ENCODE measurements around the gene S100A12. TPM values are rescaled to one million over a fixed set of nuclear protein-coding genes. Genes with fewer than 3 reads are reported as not detected.
A peak's percentile ranks its signal among the peaks of the same experiment; 100 is the strongest.
"Not testable (repeated sequence)": the region's sequence is repeated elsewhere in the genome, so short reads cannot be mapped to it uniquely, and the experiment has no call there.

S100A12 gene
- total RNA-seq (not detected), polyA plus RNA-seq (not detected)

- Histone ChIP-seq H3K9me3 (ENCODE audit: low read length) (no peaks in the 10 kb centered on the region), H3K4me3 (ENCODE audit: low read length) (no peak within 1 kb of the TSS), H3K27me3 (ENCODE audit: insufficient read depth, low read length, poor library complexity, severe bottlenecking) (peaks cover 5% of the 10 kb centered on the region), H3K4me1 (ENCODE audit: insufficient read depth, low read length) (no peaks in the 10 kb centered on the region), H3K36me3 (ENCODE audit: insufficient read depth, low read length) (no peaks in the 10 kb centered on the region), H3K27ac (ENCODE audit: low read depth, low read length) (no peak within 1 kb of the TSS)
- CTCF ChIA-PET: interaction anchor here (1.4 kb wide), 1 partner anchor 22 kb away, joined by 5 read pairs; no protein-coding TSS in a partner anchor
- Mint-ChIP-seq H3K27me3 (peaks cover 23 to 74% of the 10 kb centered on the region in 2 donors), H3K4me1 (no peaks in the 10 kb centered on the region), H3K27ac (no peak within 1 kb of the TSS), H3K9me3 (peaks cover 0 to 3% (median 0%) of the 10 kb centered on the region in 5 donors), H3K4me3 (no peak within 1 kb of the TSS), H3K36me3 (no peaks in the 10 kb centered on the region)
- DNase-seq: no peak
- POLR2A ChIA-PET: no interaction called here
Measured at GRCh38 chr1:153375511-153375910, at the start of gene S100A12. S100A12 (minus strand) TSS chr1:153375621; CDS start chr1:153374592, 1,029 bp downstream.

- H3K27ac Mint-ChIP-seq: no peak overlapping the region
- Histone ChIP-seq H3K27ac (ENCODE audit: low read depth, low read length) (no peak overlapping the region), H3K4me1 (ENCODE audit: insufficient read depth, low read length) (no peaks in the 10 kb centered on the region), H3K9me3 (ENCODE audit: low read length) (no peaks in the 10 kb centered on the region), H3K4me3 (ENCODE audit: low read length) (no peak overlapping the region), H3K27me3 (ENCODE audit: insufficient read depth, low read length, poor library complexity, severe bottlenecking) (no peaks in the 10 kb centered on the region), H3K36me3 (ENCODE audit: insufficient read depth, low read length) (no peaks in the 10 kb centered on the region)
- peaks cover 32 to 70% of the 10 kb centered on the region in 2 donors for H3K27me3 Mint-ChIP-seq
- H3K9me3 Mint-ChIP-seq: peaks cover 0 to 4% (median 0%) of the 10 kb centered on the region in 5 donors
- CTCF ChIA-PET: no interaction called here
- H3K4me3 Mint-ChIP-seq: no peak overlapping the region
- H3K4me1 Mint-ChIP-seq: no peaks in the 10 kb centered on the region
- DNase-seq: peak; percentile 37 to 73 (median 44)
- POLR2A ChIA-PET: no interaction called here
- no peaks in the 10 kb centered on the region for H3K36me3 Mint-ChIP-seq
Measured at GRCh38 chr1:153422450-153423068, 47.1 kb upstream of the S100A12 start.

GRCh38 chr1:153420306-153420705 is 44.9 kb upstream of the S100A12 start:
- no peak overlapping the region for H3K4me3 ChIP-seq (ENCODE audit: low read length)
- no peaks in the 10 kb centered on the region for H3K4me1 Mint-ChIP-seq
- no peaks in the 10 kb centered on the region for H3K36me3 ChIP-seq (ENCODE audit: insufficient read depth, low read length)
- H3K27me3 Mint-ChIP-seq: peaks cover 27 to 61% of the 10 kb centered on the region in 2 donors
- no peak overlapping the region for H3K4me3 Mint-ChIP-seq
- DNase-seq: no peak
- ChIA-PET CTCF (no interaction called here), POLR2A (no interaction called here)
- no peaks in the 10 kb centered on the region for H3K27me3 ChIP-seq (ENCODE audit: insufficient read depth, low read length, poor library complexity, severe bottlenecking)
- H3K4me1 ChIP-seq (ENCODE audit: insufficient read depth, low read length): no peaks in the 10 kb centered on the region
- H3K27ac ChIP-seq (ENCODE audit: low read depth, low read length): no peak overlapping the region
- H3K36me3 Mint-ChIP-seq: no peaks in the 10 kb centered on the region
- peak overlapping the region in 1 of 8 donors; percentile 1 for H3K27ac Mint-ChIP-seq
- peaks cover 0 to 4% (median 0%) of the 10 kb centered on the region in 5 donors for H3K9me3 Mint-ChIP-seq
- no peaks in the 10 kb centered on the region for H3K9me3 ChIP-seq (ENCODE audit: low read length)

- H3K36me3 Mint-ChIP-seq; H3K9me3 ChIP-seq (ENCODE audit: low read length); CTCF ChIA-PET; DNase-seq; H3K4me3 ChIP-seq (ENCODE audit: low read length); H3K4me3 Mint-ChIP-seq; POLR2A ChIA-PET; H3K27me3 ChIP-seq (ENCODE audit: insufficient read depth, low read length, poor library complexity, severe bottlenecking); H3K4me1 Mint-ChIP-seq; H3K9me3 Mint-ChIP-seq; H3K4me1 ChIP-seq (ENCODE audit: insufficient read depth, low read length); H3K36me3 ChIP-seq (ENCODE audit: insufficient read depth, low read length); H3K27ac ChIP-seq (ENCODE audit: low read depth, low read length); H3K27ac Mint-ChIP-seq: not testable (repeated sequence)
- H3K27me3 Mint-ChIP-seq: peaks cover 20 to 57% of the 10 kb centered on the region in 2 donors
Measured at GRCh38 chr1:153419436-153419793, 44.0 kb upstream of the S100A12 start.

- H3K9me3 Mint-ChIP-seq; DNase-seq; H3K36me3 Mint-ChIP-seq; H3K9me3 ChIP-seq (ENCODE audit: low read length); POLR2A ChIA-PET; H3K4me1 ChIP-seq (ENCODE audit: insufficient read depth, low read length); H3K4me3 ChIP-seq (ENCODE audit: low read length); H3K4me1 Mint-ChIP-seq; H3K27ac Mint-ChIP-seq; H3K27me3 ChIP-seq (ENCODE audit: insufficient read depth, low read length, poor library complexity, severe bottlenecking); H3K27ac ChIP-seq (ENCODE audit: low read depth, low read length); H3K36me3 ChIP-seq (ENCODE audit: insufficient read depth, low read length); CTCF ChIA-PET; H3K4me3 Mint-ChIP-seq: not testable (repeated sequence)
- peaks cover 16 to 52% of the 10 kb centered on the region in 2 donors for H3K27me3 Mint-ChIP-seq
Measured at GRCh38 chr1:153418758-153419435, 43.5 kb upstream of the S100A12 start.

GRCh38 chr1:153417136-153417888 is 41.9 kb upstream of the S100A12 start:
- H3K4me1 ChIP-seq (ENCODE audit: insufficient read depth, low read length): no peaks in the 10 kb centered on the region
- no peak overlapping the region for H3K27ac Mint-ChIP-seq
- no peaks in the 10 kb centered on the region for H3K4me1 Mint-ChIP-seq
- ChIA-PET CTCF (no interaction called here), POLR2A (no interaction called here)
- no peaks in the 10 kb centered on the region for H3K36me3 Mint-ChIP-seq
- H3K4me3 Mint-ChIP-seq: no peak overlapping the region
- no peaks in the 10 kb centered on the region for H3K9me3 ChIP-seq (ENCODE audit: low read length)
- DNase-seq: no peak
- H3K27ac ChIP-seq (ENCODE audit: low read depth, low read length): no peak overlapping the region
- H3K27me3 Mint-ChIP-seq: peaks cover 18 to 42% of the 10 kb centered on the region in 2 donors
- no peaks in the 10 kb centered on the region for H3K36me3 ChIP-seq (ENCODE audit: insufficient read depth, low read length)
- H3K4me3 ChIP-seq (ENCODE audit: low read length): no peak overlapping the region
- peaks cover 0 to 8% (median 0%) of the 10 kb centered on the region in 5 donors for H3K9me3 Mint-ChIP-seq
- H3K27me3 ChIP-seq (ENCODE audit: insufficient read depth, low read length, poor library complexity, severe bottlenecking): no peaks in the 10 kb centered on the region

GRCh38 chr1:153415850-153416570 is 40.6 kb upstream of the S100A12 start, which contains the start of gene S100A7A:
S100A7A (plus strand) TSS chr1:153416520; CDS start chr1:153418083, 1,563 bp downstream.
- H3K27ac Mint-ChIP-seq: no peak within 1 kb of the TSS
- POLR2A ChIA-PET: no interaction called here

GRCh38 chr1:153413961-153414360 is 38.5 kb upstream of the S100A12 start:
- POLR2A ChIA-PET; H3K36me3 ChIP-seq (ENCODE audit: insufficient read depth, low read length); H3K9me3 ChIP-seq (ENCODE audit: low read length); H3K27me3 ChIP-seq (ENCODE audit: insufficient read depth, low read length, poor library complexity, severe bottlenecking); H3K4me1 ChIP-seq (ENCODE audit: insufficient read depth, low read length); CTCF ChIA-PET; H3K27ac Mint-ChIP-seq; H3K4me3 ChIP-seq (ENCODE audit: low read length); H3K4me3 Mint-ChIP-seq; DNase-seq; H3K36me3 Mint-ChIP-seq; H3K4me1 Mint-ChIP-seq; H3K27ac ChIP-seq (ENCODE audit: low read depth, low read length): not testable (repeated sequence)
- peaks cover 0 to 14% (median 12%) of the 10 kb centered on the region in 5 donors for H3K9me3 Mint-ChIP-seq
- H3K27me3 Mint-ChIP-seq: peaks cover 13 to 39% of the 10 kb centered on the region in 2 donors

More at GRCh38 chr1:153415850-153416570, 40.6 kb upstream of the S100A12 start, which contains the start of gene S100A7A:
- DNase-seq: no peak
- Histone ChIP-seq H3K4me1 (ENCODE audit: insufficient read depth, low read length) (no peaks in the 10 kb centered on the region), H3K36me3 (ENCODE audit: insufficient read depth, low read length) (no peaks in the 10 kb centered on the region), H3K9me3 (ENCODE audit: low read length) (no peaks in the 10 kb centered on the region), H3K4me3 (ENCODE audit: low read length) (no peak within 1 kb of the TSS), H3K27ac (ENCODE audit: low read depth, low read length) (no peak within 1 kb of the TSS), H3K27me3 (ENCODE audit: insufficient read depth, low read length, poor library complexity, severe bottlenecking) (no peaks in the 10 kb centered on the region)
- peaks cover 0 to 10% (median 7%) of the 10 kb centered on the region in 5 donors for H3K9me3 Mint-ChIP-seq
- peaks cover 17 to 45% of the 10 kb centered on the region in 2 donors for H3K27me3 Mint-ChIP-seq
- no peak within 1 kb of the TSS for H3K4me3 Mint-ChIP-seq
- no peaks in the 10 kb centered on the region for H3K4me1 Mint-ChIP-seq
- CTCF ChIA-PET: no interaction called here
- no peaks in the 10 kb centered on the region for H3K36me3 Mint-ChIP-seq

Measured in CD8-positive, alpha-beta memory T cell (primary cell).